SK-N-SH (cell line): ENCODE measurements around the gene SCAI. TPM values are rescaled to one million over a fixed set of nuclear protein-coding genes. Genes with fewer than 3 reads are reported as not detected.
A peak's percentile ranks its signal among the peaks of the same experiment; 100 is the strongest.

ENCODE experiments used
- CTCF ChIA-PET: fragments of 300-600, 350-600 bp; formaldehyde crosslinking; extraction: SDS; loops from one replicate; lab custom pipeline; 2021; lab: Yijun Ruan, JAX
- POLR2A ChIA-PET: fragments of 350-600 bp; sonication (Branson Sonifier 250); formaldehyde crosslinking; extraction: SDS; loops from one replicate; lab custom pipeline; 2020; ENCODE audit warnings: antibody characterized with exemption, inconsistent platforms; lab: Yijun Ruan, JAX
- DNase-seq: peaks from one replicate; pipeline ENCODE4 v3.0.0; 2012
- H2AFZ ChIP-seq: fragments of 200-600 bp; sonication (generic); 2 replicates; pipeline ENCODE4 v1.8.1; 2016; ENCODE audit warnings: antibody characterized with exemption, mild to moderate bottlenecking, low read depth
- H3F3A ChIP-seq: fragments of 200-600 bp; sonication (generic); replicated peaks from 2 replicates; pipeline ENCODE3; 2016; ENCODE audit warnings: antibody characterized with exemption, mild to moderate bottlenecking; ENCODE audit not compliant: insufficient read depth
- H3K27ac ChIP-seq, 2 experiments: fragments of 200-500 bp in 1 of 2; fragments of 200-600 bp in 1 of 2; sonication (Bioruptor generic) in 1 of 2; sonication (generic), shearing (Covaris generic) in 1 of 2; 2 replicates each; pipeline versions ENCODE4 v1.5.1 to v1.6.1; 2014 to 2016; ENCODE audit warnings: low read depth in 2 of 2, inconsistent platforms in 1 of 2, low read length in 1 of 2, mild to moderate bottlenecking in 1 of 2, mixed read lengths in 1 of 2
- H3K27me3 ChIP-seq: fragments of 200-600 bp; sonication (generic), shearing (Covaris generic); 2 replicates; pipeline ENCODE4 v1.6.1; 2016; ENCODE audit warnings: mixed run types; ENCODE audit not compliant: insufficient read depth
- H3K36me3 ChIP-seq, 2 experiments: fragments of 200-500 bp in 1 of 2; fragments of 200-600 bp in 1 of 2; sonication (Bioruptor generic) in 1 of 2; sonication (generic) in 1 of 2; replicated peaks in 1 of 2; 2 replicates each; pipeline versions ENCODE3 to v1.5.1; 2014 to 2016; ENCODE audit warnings: low read length in 1 of 2, mild to moderate bottlenecking in 1 of 2; ENCODE audit not compliant: insufficient read depth in 2 of 2, control insufficient read depth in 1 of 2
- H3K4me1 ChIP-seq, 2 experiments: fragments of 200-500 bp in 1 of 2; fragments of 200-600 bp in 1 of 2; sonication (Bioruptor generic) in 1 of 2; sonication (generic), shearing (Covaris generic) in 1 of 2; 2 replicates each; pipeline versions ENCODE4 v1.5.1 to v1.6.1; 2014 to 2016; ENCODE audit warnings: low read depth in 1 of 2, low read length in 1 of 2, mixed run types in 1 of 2; ENCODE audit not compliant: insufficient read depth in 2 of 2, control insufficient read depth in 1 of 2
- H3K4me2 ChIP-seq: fragments of 200-600 bp; sonication (generic), shearing (Covaris generic); 2 replicates; pipeline ENCODE4 v1.6.1; 2017; ENCODE audit warnings: mixed run types
- H3K4me3 ChIP-seq, 2 experiments: fragments of 200-500 bp in 1 of 2; fragments of 200-600 bp in 1 of 2; sonication (Bioruptor generic) in 1 of 2; sonication (generic), shearing (Covaris generic) in 1 of 2; 2 replicates each; pipeline versions ENCODE4 v1.5.1 to v1.8.1; 2014 to 2016; ENCODE audit warnings: low read depth in 2 of 2, inconsistent platforms in 1 of 2, low read length in 1 of 2, mild to moderate bottlenecking in 1 of 2, mixed read lengths in 1 of 2, moderate library complexity in 1 of 2
- H3K79me2 ChIP-seq: fragments of 200-600 bp; sonication (generic); 2 replicates; pipeline ENCODE4 v1.8.1; 2017; ENCODE audit warnings: mild to moderate bottlenecking; ENCODE audit not compliant: insufficient read depth
- H3K9ac ChIP-seq: fragments of 200-600 bp; sonication (generic); 2 replicates; pipeline ENCODE4 v1.6.1; 2017; ENCODE audit warnings: mixed run types
- H3K9me2 ChIP-seq: fragments of 200-600 bp; sonication (generic); 2 replicates; pipeline ENCODE4 v1.6.1; 2017; ENCODE audit warnings: mixed run types
- H3K9me3 ChIP-seq: fragments of 200-600 bp; sonication (generic); 2 replicates; pipeline ENCODE4 v1.6.1; 2017; ENCODE audit warnings: mixed run types, mild to moderate bottlenecking, moderate library complexity
- H4K20me1 ChIP-seq: fragments of 200-600 bp; sonication (generic); 2 replicates; pipeline ENCODE4 v1.6.1; 2017; ENCODE audit warnings: mild to moderate bottlenecking, mixed run types; ENCODE audit not compliant: insufficient read depth
- CHD2 ChIP-seq: fragments of 150-350 bp; IDR thresholded peaks from 2 replicates; pipeline ENCODE4 v1.6.1; 2018; ENCODE audit warnings: low read length; ENCODE audit not compliant: partially characterized antibody
- CTCF ChIP-seq: fragments of 200-600 bp; sonication (generic); IDR thresholded peaks from 2 replicates; pipeline ENCODE4 v1.6.1; 2017; ENCODE audit warnings: antibody characterized with exemption, mild to moderate bottlenecking, moderate library complexity
- EZH2phosphoT487 ChIP-seq: fragments of 200-600 bp; sonication (generic); IDR thresholded peaks from 2 replicates; pipeline ENCODE4 v1.6.1; 2017; ENCODE audit warnings: low read depth, mixed run types, mild to moderate bottlenecking, antibody characterized with exemption, moderate library complexity, borderline replicate concordance
- FOSL2 ChIP-seq: IDR thresholded peaks from 2 replicates; pipeline ENCODE4 v1.4.0; 2012; ENCODE audit warnings: low read depth, mild to moderate bottlenecking, moderate library complexity, borderline replicate concordance
- FOXJ3 ChIP-seq: sonication (generic); formaldehyde crosslinking; IDR thresholded peaks from 2 replicates; pipeline ENCODE4 v1.5.1; 2020; ENCODE audit warnings: mild to moderate bottlenecking, missing genetic modification reagents
- FOXM1 ChIP-seq: IDR thresholded peaks from 2 replicates; pipeline ENCODE4 v1.4.0; 2012; ENCODE audit warnings: low read depth, mild to moderate bottlenecking
- GATA2 ChIP-seq: sonication (generic); formaldehyde crosslinking; IDR thresholded peaks from 2 replicates; pipeline ENCODE4 v1.5.0; 2020; ENCODE audit warnings: mild to moderate bottlenecking, missing genetic modification reagents
- IRF3 ChIP-seq: fragments of 150-350 bp; IDR thresholded peaks from 2 replicates; pipeline ENCODE4 v1.6.1; 2016; ENCODE audit warnings: mild to moderate bottlenecking, low read depth, low read length
- JUND ChIP-seq: IDR thresholded peaks from 2 replicates; pipeline ENCODE4 v1.4.0; 2012
- MAX ChIP-seq: IDR thresholded peaks from 2 replicates; pipeline ENCODE4 v1.4.0; 2012; ENCODE audit warnings: low read depth
- MEF2A ChIP-seq: IDR thresholded peaks from 2 replicates; pipeline ENCODE4 v1.4.0; 2012; ENCODE audit warnings: low read depth, borderline replicate concordance
- MXI1 ChIP-seq: IDR thresholded peaks from 2 replicates; pipeline ENCODE4 v1.6.1; 2012; ENCODE audit warnings: mild to moderate bottlenecking, low read depth, low read length, improper control_type of control experiment
- NFIC ChIP-seq: IDR thresholded peaks from 2 replicates; pipeline ENCODE4 v1.4.0; 2012; ENCODE audit warnings: borderline replicate concordance
- RAD21 ChIP-seq: IDR thresholded peaks from 2 replicates; pipeline ENCODE4 v1.6.1; 2012; ENCODE audit warnings: mild to moderate bottlenecking, low read length
- SMC3 ChIP-seq: IDR thresholded peaks from 2 replicates; pipeline ENCODE4 v1.6.1; 2012; ENCODE audit warnings: low read depth, low read length, improper control_type of control experiment
- TAF1 ChIP-seq: IDR thresholded peaks from 2 replicates; pipeline ENCODE4 v1.6.1; 2012; ENCODE audit warnings: low read depth, mild to moderate bottlenecking, low read length, moderate library complexity, borderline replicate concordance
- TEAD4 ChIP-seq: IDR thresholded peaks from 2 replicates; pipeline ENCODE4 v1.4.0; 2012; ENCODE audit warnings: mild to moderate bottlenecking, borderline replicate concordance; ENCODE audit not compliant: insufficient read depth
- USF2 ChIP-seq: fragments of 150-350 bp; IDR thresholded peaks from 2 replicates; pipeline ENCODE4 v1.6.1; 2017; ENCODE audit warnings: antibody characterized with exemption, low read length, low read depth, borderline replicate concordance
- WGBS: methylation state at CpG from one replicate; pipeline ENCODE4 v1.1.6; 2017; ENCODE audit warnings: low lambda C conversion rate; 5-methylcytosine and 5-hydroxymethylcytosine counted together
- polyA plus RNA-seq, 3 experiments: library from polyadenylated mRNA; depleted of rRNA; stranded (reverse); fragments of >200 nt; gene quantifications; 2 replicates each; pipeline ENCODE4 v1.2.3, GENCODE V29; 2012

The SCAI gene
- polyA plus RNA-seq, 1 of the 3 experiments (the other 2 are of a cell fraction): 0.85 TPM

GRCh38 chr9:125161284-125161918, 18.1 kb upstream of the SCAI start:
- Histone ChIP-seq H2AFZ (no peak overlapping the region), H3K9me2 (no peaks in the 10 kb centered on the region), H3K4me1 (peaks cover 0 to 9% of the 10 kb centered on the region in 2 experiments; a peak in 1 of 4 replicates), H3K27ac (0 out of 4 replicates have a peak overlapping the region, but pooled peaks of 1 of the 2 experiments have one; percentile 14), H3K4me2 (no peak overlapping the region), H3K9me3 (no peaks in the 10 kb centered on the region), H3K36me3 (peaks cover 0 to 28% of the 10 kb centered on the region in 2 experiments), H3F3A (peaks cover 18% of the 10 kb centered on the region), H3K27me3 (no peaks in the 10 kb centered on the region)
- CTCF ChIA-PET: interaction anchor here (1.3 kb wide), 1 partner anchor 390 kb away, joined by 5 read pairs; the partner anchor contains the start of gene NR6A1
- no peak for TF ChIP-seq TAF1
- TF ChIP-seq CTCF: no peak
- no peak for TF ChIP-seq MXI1
- no peak for TF ChIP-seq SMC3
- no peak for TF ChIP-seq JUND
- TF ChIP-seq EZH2phosphoT487: no peak
- no peak for TF ChIP-seq FOSL2
- no peak for TF ChIP-seq IRF3
- no peak for TF ChIP-seq MEF2A
- TF ChIP-seq, all 33 proteins: peak for 0
- POLR2A ChIA-PET: no interaction called here
- 81% methylated on average over 3 of the region's 3 CpGs for WGBS
- Histone ChIP-seq H4K20me1 (peaks cover 6% of the 10 kb centered on the region; the same call in 1 of the 2 replicates), H3K9ac (no peak overlapping the region), H3K4me3 (no peak overlapping the region), H3K79me2 (peaks cover 91% of the 10 kb centered on the region)
- no peak for DNase-seq

- ChIA-PET CTCF (interaction anchor here (1.3 kb wide), 1 partner anchor 389 kb away, joined by 5 read pairs; the partner anchor contains the start of gene NR6A1), POLR2A (no interaction called here)
- no peak overlapping the region for H2AFZ ChIP-seq
- no peak overlapping the region for H3K4me3 ChIP-seq
- H3K79me2 ChIP-seq: peaks cover 87% of the 10 kb centered on the region
- no peak for DNase-seq
- no peak overlapping the region for H3K4me2 ChIP-seq
- peaks cover 0 to 31% of the 10 kb centered on the region in 2 experiments for H3K36me3 ChIP-seq
- peaks cover 15% of the 10 kb centered on the region for H3F3A ChIP-seq
- no peaks in the 10 kb centered on the region for H3K27me3 ChIP-seq
- H3K9me3 ChIP-seq: no peaks in the 10 kb centered on the region
- H3K4me1 ChIP-seq: peaks cover 0 to 5% of the 10 kb centered on the region in 2 experiments; a peak in 1 of 4 replicates
- H3K9ac ChIP-seq: no peak overlapping the region
- H3K9me2 ChIP-seq: no peaks in the 10 kb centered on the region
- H4K20me1 ChIP-seq: peaks cover 4% of the 10 kb centered on the region; the same call in 1 of the 2 replicates
- 0 out of 4 replicates have a peak overlapping the region, but pooled peaks of 1 of the 2 experiments have one; percentile 14 for H3K27ac ChIP-seq
- TF ChIP-seq GATA2 (CRISPR knock-in tag): no peak
- TF ChIP-seq SMC3: no peak
- no peak for TF ChIP-seq MXI1
- no peak for TF ChIP-seq IRF3
- TF ChIP-seq FOXM1: no peak
- TF ChIP-seq FOXJ3 (CRISPR knock-in tag): no peak
- no peak for TF ChIP-seq CHD2
- no peak for TF ChIP-seq NFIC
- no peak for TF ChIP-seq MAX
- no peak for TF ChIP-seq TEAD4
- TF ChIP-seq RAD21: no peak
- no peak for TF ChIP-seq USF2
Observed at GRCh38 chr9:125160750-125161149, 17.4 kb upstream of the SCAI start.
